ENCODE measurements around the gene LHX1.

Gene LHX1

DNA sequence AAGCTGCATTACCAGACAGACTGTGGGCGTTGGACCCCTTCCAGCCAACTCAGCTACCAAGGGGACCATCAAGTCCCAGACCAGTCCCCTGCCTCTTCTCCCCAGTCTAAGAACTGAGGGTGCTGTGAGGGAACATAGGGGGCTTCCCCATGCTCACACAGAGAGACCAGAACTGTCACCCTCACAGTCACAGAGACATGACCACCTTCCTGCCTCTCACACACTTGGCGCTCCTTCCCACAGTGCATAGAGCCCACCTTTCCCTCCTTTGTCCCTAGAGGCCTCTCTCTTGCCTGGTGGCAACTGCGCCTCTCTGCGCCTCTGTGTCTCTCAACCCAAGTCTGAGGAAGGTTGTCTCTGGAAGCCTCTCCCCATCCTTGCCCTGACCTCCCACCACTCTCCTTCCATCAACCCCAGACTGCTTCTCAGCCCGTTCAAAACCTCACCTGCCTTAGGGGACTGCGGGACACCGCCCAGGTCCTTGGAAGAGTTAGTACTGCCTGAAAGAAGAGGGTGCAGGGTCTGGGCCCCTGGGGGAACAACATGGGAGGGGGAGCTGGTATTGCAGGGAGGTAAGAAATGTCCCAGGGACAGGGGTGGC is 6.1 kb upstream of the LHX1 start:
- no peak overlapping the region for H3K4me3 ChIP-seq (ENCODE audit: low read length)
- TF ChIP-seq, protein P1, sequence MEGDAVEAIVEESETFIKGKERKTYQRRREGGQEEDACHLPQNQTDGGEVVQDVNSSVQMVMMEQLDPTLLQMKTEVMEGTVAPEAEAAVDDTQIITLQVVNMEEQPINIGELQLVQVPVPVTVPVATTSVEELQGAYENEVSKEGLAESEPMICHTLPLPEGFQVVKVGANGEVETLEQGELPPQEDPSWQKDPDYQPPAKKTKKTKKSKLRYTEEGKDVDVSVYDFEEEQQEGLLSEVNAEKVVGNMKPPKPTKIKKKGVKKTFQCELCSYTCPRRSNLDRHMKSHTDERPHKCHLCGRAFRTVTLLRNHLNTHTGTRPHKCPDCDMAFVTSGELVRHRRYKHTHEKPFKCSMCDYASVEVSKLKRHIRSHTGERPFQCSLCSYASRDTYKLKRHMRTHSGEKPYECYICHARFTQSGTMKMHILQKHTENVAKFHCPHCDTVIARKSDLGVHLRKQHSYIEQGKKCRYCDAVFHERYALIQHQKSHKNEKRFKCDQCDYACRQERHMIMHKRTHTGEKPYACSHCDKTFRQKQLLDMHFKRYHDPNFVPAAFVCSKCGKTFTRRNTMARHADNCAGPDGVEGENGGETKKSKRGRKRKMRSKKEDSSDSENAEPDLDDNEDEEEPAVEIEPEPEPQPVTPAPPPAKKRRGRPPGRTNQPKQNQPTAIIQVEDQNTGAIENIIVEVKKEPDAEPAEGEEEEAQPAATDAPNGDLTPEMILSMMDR (conservative IDR thresholded peaks at IDR 0.05; ENCODE audit: low read length): no peak
- no peak for DNase-seq (ENCODE audit: low read depth)

DNA sequence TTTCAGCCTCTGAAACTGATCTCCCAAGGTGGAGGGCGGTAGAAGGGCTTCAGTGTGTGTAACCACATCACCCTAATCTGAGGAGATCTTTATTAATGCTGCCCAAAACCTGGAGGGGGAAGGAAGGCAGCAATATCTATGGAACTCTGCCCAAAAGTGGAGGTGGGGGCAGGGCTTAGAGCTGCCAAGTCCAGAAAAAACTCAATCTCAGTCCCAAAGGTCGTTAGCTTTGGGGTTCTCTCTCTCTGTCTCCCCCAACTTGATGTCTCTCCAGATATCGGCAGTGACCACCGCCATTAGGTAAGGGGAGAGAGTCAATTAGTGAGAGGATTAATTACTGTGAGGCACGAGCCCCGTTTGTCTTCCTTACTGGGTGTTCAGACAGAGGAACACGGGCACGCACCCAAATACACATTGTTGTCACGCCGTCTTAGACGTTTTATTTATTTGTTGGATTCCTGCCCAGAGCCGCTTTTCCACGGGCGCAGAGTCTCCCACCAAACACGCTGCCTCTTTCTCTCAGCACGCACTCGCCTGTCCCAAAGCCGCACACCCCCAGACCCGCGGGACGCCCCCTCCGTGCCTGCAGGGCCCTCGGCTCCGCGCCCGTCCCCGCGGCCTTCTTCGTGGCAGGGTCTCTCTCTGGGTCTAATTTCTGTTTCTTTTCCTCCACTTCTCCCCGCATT is 5.4 kb upstream of the LHX1 start:
- TF ChIP-seq, protein P1 (conservative IDR thresholded peaks at IDR 0.05; ENCODE audit: low read length): no peak

DNA sequence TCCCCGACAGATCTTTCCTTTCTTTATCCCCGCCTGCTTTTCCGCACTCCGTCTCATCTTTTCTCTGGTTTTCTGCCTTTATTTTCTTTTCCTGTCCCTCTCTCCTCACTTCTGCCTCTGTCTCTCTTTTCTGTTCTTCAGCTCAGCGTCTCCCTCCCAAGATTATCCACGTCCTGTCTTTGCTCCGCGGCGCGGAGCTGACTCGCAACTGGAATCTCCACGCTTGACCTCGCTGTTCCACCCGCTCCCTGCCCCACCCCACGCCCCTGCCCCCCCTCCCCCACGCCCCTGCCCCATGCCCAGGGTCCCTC is 4.9 kb upstream of the LHX1 start:
- TF ChIP-seq, protein P1 (conservative IDR thresholded peaks at IDR 0.05; ENCODE audit: low read length): no peak
- no peak for DNase-seq (ENCODE audit: low read depth)
- no peak overlapping the region for H3K4me3 ChIP-seq (ENCODE audit: low read length)

More for the DNA sequence above, 5.4 kb upstream of the LHX1 start:
- no peak overlapping the region for H3K4me3 ChIP-seq (ENCODE audit: low read length)
- no peak for DNase-seq (ENCODE audit: low read depth)

DNA sequence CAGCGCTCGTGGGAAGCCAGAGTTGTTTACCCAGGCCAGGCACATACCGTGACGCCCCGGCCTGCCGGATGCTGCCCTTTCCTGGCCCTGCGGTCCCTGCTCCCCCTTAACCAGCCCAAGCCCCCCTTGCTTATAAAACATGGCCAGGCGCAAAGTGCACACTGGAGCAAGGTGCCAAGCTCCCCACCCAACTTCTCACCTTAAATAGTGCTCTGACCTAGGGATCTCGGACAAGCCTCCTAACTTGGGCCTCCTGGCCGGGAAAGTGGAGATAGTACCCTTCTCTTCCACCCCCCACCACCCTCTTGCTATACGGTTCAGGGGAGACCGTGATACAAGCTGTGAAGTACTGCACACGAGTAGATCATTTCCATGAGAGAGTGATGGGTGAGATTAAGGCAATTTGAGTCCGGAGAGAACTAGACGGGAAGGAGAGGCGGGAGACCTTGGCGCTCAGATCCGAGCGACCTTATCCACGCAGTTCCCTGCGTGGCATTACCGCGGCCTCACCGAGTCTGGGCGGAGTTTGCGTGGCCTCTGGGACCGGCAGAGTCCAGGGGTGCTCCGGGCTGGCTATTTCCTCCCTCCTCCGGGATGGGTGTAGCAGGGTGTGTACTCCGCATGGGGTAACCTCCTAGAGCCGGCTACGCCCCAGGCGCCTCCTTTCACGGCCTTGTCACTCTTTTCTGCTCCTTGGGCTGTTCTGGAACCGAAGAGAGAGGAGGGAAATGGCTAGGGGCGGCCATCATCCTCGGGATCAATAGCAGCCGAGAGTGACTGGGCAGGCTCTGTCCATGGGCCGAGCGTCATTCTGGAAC is 4.4 kb upstream of the LHX1 start:
- TF ChIP-seq, protein P1 (conservative IDR thresholded peaks at IDR 0.05; ENCODE audit: low read length): no peak
- DNase-seq (ENCODE audit: low read depth): no peak
- no peak overlapping the region for H3K4me3 ChIP-seq (ENCODE audit: low read length)

DNA sequence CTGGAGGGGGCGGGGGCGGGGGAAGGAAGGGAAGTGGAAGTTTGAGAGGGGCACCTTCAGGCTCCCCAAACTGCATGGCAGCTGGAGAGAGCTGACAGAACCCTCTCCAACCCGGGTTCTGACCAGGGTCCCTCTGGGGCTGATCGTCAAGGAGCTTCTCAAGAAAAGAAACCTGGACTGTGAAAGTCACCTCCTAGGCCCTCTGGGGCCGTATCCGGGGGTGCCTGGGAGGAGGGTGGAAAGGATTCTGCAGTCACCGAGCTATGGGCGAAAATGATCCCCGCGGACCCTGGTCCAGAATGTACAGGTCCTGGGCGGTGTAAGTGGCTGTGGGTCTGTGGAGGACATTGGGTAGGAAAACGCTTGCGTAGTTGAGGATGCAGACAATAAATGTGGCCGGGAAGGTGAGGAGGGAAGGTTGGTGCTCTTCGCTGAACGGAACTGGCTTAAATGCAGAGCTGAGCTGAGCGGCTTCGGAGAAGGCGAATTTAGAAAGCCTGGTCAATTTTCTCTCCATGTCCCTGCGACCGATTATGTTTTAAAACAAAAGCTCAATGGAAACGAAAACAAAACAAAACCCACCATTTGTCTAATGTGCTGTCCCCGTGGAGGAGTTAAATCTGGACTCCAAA is 3.6 kb upstream of the LHX1 start:
- H3K4me3 ChIP-seq (ENCODE audit: low read length): no peak overlapping the region
- TF ChIP-seq, protein P1 (conservative IDR thresholded peaks at IDR 0.05; ENCODE audit: low read length): no peak
- no peak for DNase-seq (ENCODE audit: low read depth)

DNA sequence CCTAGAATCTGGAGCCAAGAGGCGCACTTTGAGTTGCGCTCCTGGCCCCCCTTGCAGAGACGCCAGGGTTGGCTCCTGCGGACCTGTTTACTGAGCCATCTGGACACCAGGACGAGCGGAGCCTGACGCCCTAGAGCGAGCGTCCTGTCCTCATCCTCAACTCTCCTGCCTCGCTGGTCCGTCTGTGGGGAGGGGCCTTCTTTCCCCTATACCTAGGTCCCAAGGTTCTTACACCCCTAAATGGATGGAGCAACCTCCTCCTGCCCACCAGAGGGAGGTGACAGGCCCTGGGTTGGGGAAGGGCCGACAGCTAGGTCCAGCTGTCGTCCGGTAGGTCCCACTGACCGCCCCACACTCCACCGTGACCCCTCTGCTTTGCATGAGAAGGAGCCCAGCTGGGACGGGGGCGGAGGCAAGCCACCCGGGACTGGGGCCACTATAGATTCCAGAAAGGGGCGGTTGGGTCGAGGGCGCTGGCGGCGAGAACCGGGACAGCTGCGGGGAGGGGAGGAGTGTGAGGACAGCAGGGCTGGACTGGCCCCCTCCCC is 3.1 kb upstream of the LHX1 start:
- DNase-seq (ENCODE audit: low read depth): no peak
- TF ChIP-seq, protein P1 (conservative IDR thresholded peaks at IDR 0.05; ENCODE audit: low read length): no peak
- H3K4me3 ChIP-seq (ENCODE audit: low read length): no peak overlapping the region
